Thyroid gland (tissue), 4 donors: ENCODE results near the gene SMIM36. TPM values are rescaled to one million over a fixed set of nuclear protein-coding genes. Genes with fewer than 3 reads are reported as not detected.
"Not testable (repeated sequence)": the region's sequence is repeated elsewhere in the genome, so short reads cannot be mapped to it uniquely, and the experiment has no call there.

ENCODE experiments used
- DNase-seq, 2 donors: peaks; one replicate each; pipeline ENCODE4 v3.0.0-alpha.2; 2019
- H3K27ac ChIP-seq, 3 donors: fragments of 200-600 bp; sonication (generic); 1 replicate in 2 of 3; 2 replicates in 1 of 3; pipeline ENCODE4 v1.5.1; 2016 to 2019; ENCODE audit warnings: mild to moderate bottlenecking in 1 of 3, moderate library complexity in 1 of 3
- H3K27me3 ChIP-seq: fragments of 200-600 bp; sonication (generic); one replicate; pipeline ENCODE4 v1.5.1; 2019
- H3K36me3 ChIP-seq, 2 donors: fragments of 200-600 bp; sonication (generic); one replicate each; pipeline ENCODE4 v1.5.1; 2016 to 2019
- H3K4me1 ChIP-seq, 2 donors: fragments of 200-600 bp; sonication (generic); one replicate each; pipeline ENCODE4 v1.5.1; 2017 to 2019
- H3K4me3 ChIP-seq, 3 donors: fragments of 200-600 bp; sonication (generic); replicated peaks in 1 of 3; 1 replicate in 2 of 3; 2 replicates in 1 of 3; pipeline ENCODE4 v1.5.1; 2016; ENCODE audit warnings: mild to moderate bottlenecking in 1 of 3
- H3K9me3 ChIP-seq: fragments of 200-600 bp; sonication (generic); one replicate; pipeline ENCODE4 v1.5.1; 2017
- POLR2A ChIP-seq, 2 donors: fragments of 450-650 bp; IDR thresholded peaks; one replicate each; pipeline ENCODE4 v1.6.1; 2017; ENCODE audit warnings: antibody characterized with exemption in 2 of 2, mild to moderate bottlenecking in 2 of 2, moderate library complexity in 1 of 2
- WGBS, 2 donors: methylation state at CpG; one replicate each; pipeline ENCODE4 v1.1.5; 2017; 5-methylcytosine and 5-hydroxymethylcytosine counted together
- intact Hi-C: fragments of 100-400 bp; cut with DNase I; formaldehyde crosslinking; loops from one replicate; pipeline ENCODE4 v1.15.1; 2023
- total RNA-seq, 4 donors: library from RNA; depleted of rRNA; stranded (reverse); fragments of >200 nt; gene quantifications; one replicate each; pipeline ENCODE4 v1.2.3, GENCODE V29; 2016
- TF ChIP-seq, protein P1 (sequence below), 6 experiments: fragments of 200-600 bp in 3 of 6; fragments of 450-650 bp in 3 of 6; sonication (generic) in 3 of 6; IDR thresholded peaks; one replicate each; pipeline ENCODE4 v1.5.1; 2016 to 2019; ENCODE audit warnings: antibody characterized with exemption in 6 of 6, mild to moderate bottlenecking in 2 of 6, inconsistent platforms in 1 of 6, moderate library complexity in 1 of 6

The SMIM36 gene
- total RNA-seq, 4 donors from 2014 or later, result not detected

- Histone ChIP-seq H3K4me3 (no peak overlapping the region), H3K36me3 (no peaks in the 10 kb centered on the region), H3K27me3 (no peaks in the 10 kb centered on the region), H3K4me1 (no peaks in the 10 kb centered on the region), H3K9me3 (no peaks in the 10 kb centered on the region), H3K27ac (no peak overlapping the region)
- intact Hi-C loops, result loop anchor here (5.0 kb wide), 2 partner anchors 78 to 193 kb away; no protein-coding TSS in a partner anchor
- no peak for DNase-seq
- TF ChIP-seq, protein P1, sequence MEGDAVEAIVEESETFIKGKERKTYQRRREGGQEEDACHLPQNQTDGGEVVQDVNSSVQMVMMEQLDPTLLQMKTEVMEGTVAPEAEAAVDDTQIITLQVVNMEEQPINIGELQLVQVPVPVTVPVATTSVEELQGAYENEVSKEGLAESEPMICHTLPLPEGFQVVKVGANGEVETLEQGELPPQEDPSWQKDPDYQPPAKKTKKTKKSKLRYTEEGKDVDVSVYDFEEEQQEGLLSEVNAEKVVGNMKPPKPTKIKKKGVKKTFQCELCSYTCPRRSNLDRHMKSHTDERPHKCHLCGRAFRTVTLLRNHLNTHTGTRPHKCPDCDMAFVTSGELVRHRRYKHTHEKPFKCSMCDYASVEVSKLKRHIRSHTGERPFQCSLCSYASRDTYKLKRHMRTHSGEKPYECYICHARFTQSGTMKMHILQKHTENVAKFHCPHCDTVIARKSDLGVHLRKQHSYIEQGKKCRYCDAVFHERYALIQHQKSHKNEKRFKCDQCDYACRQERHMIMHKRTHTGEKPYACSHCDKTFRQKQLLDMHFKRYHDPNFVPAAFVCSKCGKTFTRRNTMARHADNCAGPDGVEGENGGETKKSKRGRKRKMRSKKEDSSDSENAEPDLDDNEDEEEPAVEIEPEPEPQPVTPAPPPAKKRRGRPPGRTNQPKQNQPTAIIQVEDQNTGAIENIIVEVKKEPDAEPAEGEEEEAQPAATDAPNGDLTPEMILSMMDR (IDR thresholded peaks at IDR 0.05), result no peak
- TF ChIP-seq POLR2A (IDR thresholded peaks at IDR 0.05), result no peak
- WGBS, 2 donors, result 75 to 76% methylated on average over 4 of the region's 4 CpGs
These were observed 13.4 kb upstream of the SMIM36 start for GRCh38 chr17:55524440-55525220.

- H3K27me3 ChIP-seq, H3K36me3 ChIP-seq, H3K4me1 ChIP-seq, H3K9me3 ChIP-seq, H3K4me3 ChIP-seq, intact Hi-C loops, H3K27ac ChIP-seq, DNase-seq: not testable (repeated sequence)
- WGBS, 2 donors, result 92 to 94% methylated on average over 4 of the region's 4 CpGs
These were observed 11.8 kb upstream of the SMIM36 start for GRCh38 chr17:55523032-55523431.

DNA sequence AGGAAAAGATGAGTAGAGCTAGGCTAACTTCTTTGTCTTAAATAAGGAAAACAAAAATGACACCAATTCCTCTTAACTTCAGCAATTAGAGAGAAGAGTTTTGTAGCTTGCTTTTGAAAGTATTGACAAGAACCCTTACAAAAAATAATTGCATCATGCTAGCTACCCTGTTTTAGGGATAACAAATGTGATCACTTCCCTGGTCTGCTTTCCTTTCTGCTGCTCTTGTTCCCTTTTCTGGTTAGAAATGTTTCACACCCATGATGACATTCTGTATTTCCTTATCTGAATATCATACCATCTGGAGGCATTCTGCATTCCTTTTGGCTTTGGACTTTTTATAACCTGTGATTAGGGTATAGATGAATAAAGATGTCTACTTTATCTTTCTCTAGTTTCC is 9.9 kb upstream of the SMIM36 start:
- intact Hi-C loops, result no loop called here
- TF ChIP-seq, protein P1 (IDR thresholded peaks at IDR 0.05), result no peak
- no peak for TF ChIP-seq POLR2A (IDR thresholded peaks at IDR 0.05)
- no peaks in the 10 kb centered on the region for H3K4me1 ChIP-seq
- H3K4me3 ChIP-seq, result no peak overlapping the region
- H3K27me3 ChIP-seq, result no peaks in the 10 kb centered on the region
- no peak overlapping the region for H3K27ac ChIP-seq
- no peaks in the 10 kb centered on the region for H3K9me3 ChIP-seq
- DNase-seq, result no peak
- H3K36me3 ChIP-seq, result no peaks in the 10 kb centered on the region

GRCh38 chr17:55520402-55520801 is 9.2 kb upstream of the SMIM36 start:
- H3K4me3 ChIP-seq, result no peak overlapping the region
- no peaks in the 10 kb centered on the region for H3K27me3 ChIP-seq
- TF ChIP-seq, protein P1 (IDR thresholded peaks at IDR 0.05), result no peak
- TF ChIP-seq POLR2A (IDR thresholded peaks at IDR 0.05), result no peak
- no peak overlapping the region for H3K27ac ChIP-seq
- no peaks in the 10 kb centered on the region for H3K9me3 ChIP-seq
- WGBS, 2 donors, result 88 to 93% methylated on average over 5 of the region's 5 CpGs
- H3K4me1 ChIP-seq, result no peaks in the 10 kb centered on the region
- H3K36me3 ChIP-seq, result no peaks in the 10 kb centered on the region
- DNase-seq, result no peak
- intact Hi-C loops, result no loop called here

DNA sequence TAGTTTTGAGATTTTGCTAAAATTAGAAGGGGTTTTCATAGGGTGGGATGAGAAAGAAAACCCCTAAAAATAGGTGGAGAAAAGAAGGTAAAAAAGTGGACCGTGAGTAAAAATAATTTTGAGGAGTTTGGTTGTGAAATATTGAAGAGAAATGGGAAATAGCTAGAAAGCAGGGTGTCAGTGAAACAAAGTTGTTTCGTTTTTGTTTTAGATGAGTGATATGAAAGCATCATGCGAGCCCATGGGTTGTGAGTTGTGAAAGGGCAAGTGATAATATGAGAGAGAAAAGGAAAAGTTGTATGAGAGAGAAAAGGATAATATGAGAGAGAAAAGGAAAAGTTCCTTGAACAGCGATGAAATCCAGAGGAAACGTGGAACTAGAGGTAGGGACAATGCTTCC is 7.3 kb upstream of the SMIM36 start:
- Histone ChIP-seq H3K27ac (no peak overlapping the region), H3K27me3 (no peaks in the 10 kb centered on the region), H3K4me3 (no peak overlapping the region), H3K36me3 (no peaks in the 10 kb centered on the region), H3K9me3 (no peaks in the 10 kb centered on the region), H3K4me1 (no peaks in the 10 kb centered on the region)
- 87% methylated on average over 5 of the region's 5 CpGs for WGBS, 2 donors
- TF ChIP-seq, protein P1 (IDR thresholded peaks at IDR 0.05), result no peak
- TF ChIP-seq POLR2A (IDR thresholded peaks at IDR 0.05), result no peak
- intact Hi-C loops, result no loop called here
- no peak for DNase-seq
